HG03571 (cell line): ENCODE results near the gene CAPN10.
A peak's percentile ranks its signal among the peaks of the same experiment; 100 is the strongest.

ENCODE experiments used
- ATAC-seq: cut with Tn5 transposase; IDR thresholded peaks from one replicate; pipeline ENCODE4 v1.9.1; 2021; ENCODE audit not compliant: unreplicated experiment

CAPN10 gene

GRCh38 chr2:240574386-240575100 lies 12.0 kb upstream of the CAPN10 start:
- no peak for ATAC-seq

- no peak for ATAC-seq
Measured at GRCh38 chr2:240575101-240575965, 11.2 kb upstream of the CAPN10 start.

- ATAC-seq, result no peak
Measured at GRCh38 chr2:240576036-240576435, 10.5 kb upstream of the CAPN10 start.

GRCh38 chr2:240576436-240577205 lies 9.9 kb upstream of the CAPN10 start:
- ATAC-seq, result no peak

GRCh38 chr2:240577281-240578109 lies 9.0 kb upstream of the CAPN10 start:
- ATAC-seq, result no peak

- ATAC-seq, result no peak
Measured at GRCh38 chr2:240578110-240578450, 8.5 kb upstream of the CAPN10 start.

- no peak for ATAC-seq
Measured at GRCh38 chr2:240578488-240578887, 8.0 kb upstream of the CAPN10 start.

GRCh38 chr2:240579071-240579762 lies 7.3 kb upstream of the CAPN10 start:
- ATAC-seq, result no peak

- ATAC-seq, result no peak
Measured at GRCh38 chr2:240579771-240580614, 6.5 kb upstream of the CAPN10 start.

- ATAC-seq, result no peak
Measured at GRCh38 chr2:240581811-240582210, 4.7 kb upstream of the CAPN10 start.

GRCh38 chr2:240582781-240583180 lies 3.8 kb upstream of the CAPN10 start:
- ATAC-seq, result no peak

GRCh38 chr2:240583774-240584173 lies 2.8 kb upstream of the CAPN10 start:
- ATAC-seq, result no peak

GRCh38 chr2:240584486-240585031 lies 2.0 kb upstream of the CAPN10 start:
- peak; percentile 45 for ATAC-seq

- ATAC-seq, result peak; percentile 33
Measured at GRCh38 chr2:240585101-240585500, 1.4 kb upstream of the CAPN10 start.

GRCh38 chr2:240585681-240586197 lies 795 bp upstream of the CAPN10 start:
- no peak for ATAC-seq

GRCh38 chr2:240586919-240587800 lies 626 bp downstream of the CAPN10 start:
- peak; percentile 6 for ATAC-seq

GRCh38 chr2:240588006-240588655 lies 1.6 kb downstream of the CAPN10 start:
- ATAC-seq, result no peak
